ENCODE results near the gene GSDME. TPM values are rescaled to one million over a fixed set of nuclear protein-coding genes. Genes with fewer than 3 reads are reported as not detected.

GSDME gene
- total and polyA plus RNA-seq, 12 donors = 2.6 to 70.6 (median 6.3) TPM

GRCh38 chr7:24692592-24692991 is 64.7 kb downstream of the GSDME start:
- Histone ChIP-seq H3K36me3 (replicated peaks in 1 of 2) (no peaks in the 10 kb centered on the region), H3K9me3 (replicated peaks in 1 of 3) (no peaks in the 10 kb centered on the region), H3K27ac (no peak overlapping the region), H3K4me3 (no peak overlapping the region), H3K27me3 (no peaks in the 10 kb centered on the region), H3K4me1 (replicated peaks in 1 of 2) (no peaks in the 10 kb centered on the region)
- 87 to 97% (median 91%) methylated on average over 2 of the region's 2 CpGs for WGBS, 4 donors
- TF ChIP-seq POLR2A (IDR thresholded peaks at IDR 0.05) (no peak), CTCF (IDR thresholded peaks at IDR 0.05) (no peak)
- no peak for DNase-seq
- intact Hi-C loops (cut with DNase I) = no loop called here

- 80 to 90% (median 86%) methylated on average over 4 of the region's 4 CpGs for WGBS, 4 donors
- Histone ChIP-seq H3K27me3 (no peaks in the 10 kb centered on the region), H3K9me3 (replicated peaks in 1 of 3) (no peaks in the 10 kb centered on the region), H3K27ac (no peak overlapping the region), H3K36me3 (replicated peaks in 1 of 2) (no peaks in the 10 kb centered on the region), H3K4me1 (replicated peaks in 1 of 2) (no peaks in the 10 kb centered on the region), H3K4me3 (no peak overlapping the region)
- intact Hi-C loops (cut with DNase I) = no loop called here
- DNase-seq = no peak
- TF ChIP-seq CTCF (IDR thresholded peaks at IDR 0.05) (no peak), POLR2A (IDR thresholded peaks at IDR 0.05) (no peak)
These were observed 67.0 kb downstream of the GSDME start for GRCh38 chr7:24690251-24690650.

GRCh38 chr7:24685708-24686107 is 71.6 kb downstream of the GSDME start:
- Histone ChIP-seq H3K27me3 (no peaks in the 10 kb centered on the region), H3K36me3 (replicated peaks in 1 of 2) (no peaks in the 10 kb centered on the region), H3K4me1 (replicated peaks in 1 of 2) (no peaks in the 10 kb centered on the region), H3K9me3 (replicated peaks in 1 of 3) (no peaks in the 10 kb centered on the region), H3K4me3 (no peak overlapping the region), H3K27ac (no peak overlapping the region)
- intact Hi-C loops (cut with DNase I) = no loop called here
- 93 to 100% (median 98%) methylated on average over 1 of the region's 1 CpG for WGBS, 4 donors
- TF ChIP-seq POLR2A (IDR thresholded peaks at IDR 0.05) (no peak), CTCF (IDR thresholded peaks at IDR 0.05) (no peak)
- no peak for DNase-seq

GRCh38 chr7:24670782-24671181 is 86.5 kb downstream of the GSDME start:
- TF ChIP-seq CTCF (IDR thresholded peaks at IDR 0.05) = no peak
- no peak for TF ChIP-seq POLR2A (IDR thresholded peaks at IDR 0.05)
- Histone ChIP-seq H3K36me3 (replicated peaks in 1 of 2) (no peaks in the 10 kb centered on the region), H3K4me1 (replicated peaks in 1 of 2) (peaks cover 14 to 16% of the 10 kb centered on the region in 2 donors), H3K9me3 (replicated peaks in 1 of 3) (no peaks in the 10 kb centered on the region), H3K27ac (no peak overlapping the region), H3K27me3 (no peaks in the 10 kb centered on the region), H3K4me3 (no peak overlapping the region)
- intact Hi-C loops (cut with DNase I) = no loop called here
- no peak for DNase-seq
